NOMO-1 (cell line): ENCODE measurements around the gene PDE1C.

ENCODE experiments used
- DNase-seq, 2 experiments: peaks; one replicate each; lab custom pipeline; 2025; ENCODE audit not compliant: unreplicated experiment in 2 of 2; lab: John Stamatoyannopoulos, UW

The PDE1C gene

GRCh38 chr7:31857172-31857571 is 213.0 kb downstream of the PDE1C start:
- DNase-seq: peak; percentile 30 to 57

- no peak for DNase-seq
These were observed 213.9 kb downstream of the PDE1C start for GRCh38 chr7:31856337-31856736.

- no peak for DNase-seq
These were observed 214.7 kb downstream of the PDE1C start for GRCh38 chr7:31855530-31855929.

GRCh38 chr7:31853380-31853779 is 216.8 kb downstream of the PDE1C start:
- DNase-seq: no peak

- no peak for DNase-seq
These were observed 217.7 kb downstream of the PDE1C start for GRCh38 chr7:31852462-31852861.

- DNase-seq: no peak
These were observed 219.1 kb downstream of the PDE1C start for GRCh38 chr7:31851119-31851518.

GRCh38 chr7:31850601-31851000 is 219.6 kb downstream of the PDE1C start:
- no peak for DNase-seq

- no peak for DNase-seq
These were observed 220.1 kb downstream of the PDE1C start for GRCh38 chr7:31850066-31850465.

- DNase-seq: no peak
These were observed 234.7 kb downstream of the PDE1C start for GRCh38 chr7:31835471-31835870.

GRCh38 chr7:31833625-31834024 is 236.6 kb downstream of the PDE1C start:
- DNase-seq: peak; percentile 34 to 38

- DNase-seq: no peak
These were observed 241.7 kb downstream of the PDE1C start for GRCh38 chr7:31828520-31828919.

- no peak for DNase-seq
These were observed 244.6 kb downstream of the PDE1C start for GRCh38 chr7:31825576-31825975.

- DNase-seq: no peak
These were observed 251.2 kb downstream of the PDE1C start for GRCh38 chr7:31819031-31819430.

GRCh38 chr7:31816810-31817209 is 253.4 kb downstream of the PDE1C start:
- no peak for DNase-seq

- DNase-seq: no peak
These were observed 254.4 kb downstream of the PDE1C start for GRCh38 chr7:31815796-31816195.

- no peak for DNase-seq
These were observed 256.0 kb downstream of the PDE1C start for GRCh38 chr7:31814187-31814586.

- DNase-seq: peak; percentile 90 to 99
These were observed 258.4 kb downstream of the PDE1C start for GRCh38 chr7:31811650-31812461.

GRCh38 chr7:31805209-31805818 is 264.9 kb downstream of the PDE1C start:
- DNase-seq: peak in 1 of 2 experiments; percentile 3

GRCh38 chr7:31796375-31796774 is 273.8 kb downstream of the PDE1C start:
- DNase-seq: no peak

- no peak for DNase-seq
These were observed 275.3 kb downstream of the PDE1C start for GRCh38 chr7:31794851-31795344.

GRCh38 chr7:31791881-31792280 is 278.3 kb downstream of the PDE1C start:
- no peak for DNase-seq
